PC-3 (cell line): Measurements from ENCODE around the gene TBL1Y. TPM values are rescaled to one million over a fixed set of nuclear protein-coding genes. Genes with fewer than 3 reads are reported as not detected.
"Not testable (repeated sequence)": the region's sequence is repeated elsewhere in the genome, so short reads cannot be mapped to it uniquely, and the experiment has no call there.

Experiments
- ATAC-seq: fragments of 200-7000 bp; cut with Tn5 transposase; 2 replicates; pipeline ENCODE4 v1.9.1; 2020; ENCODE audit warnings: mild to moderate bottlenecking, moderate library complexity
- Bru-seq: library from RNA; stranded (reverse); fragments of 400-500 nt; gene quantifications from one replicate; lab custom pipeline; 2021; lab: Mats Ljungman, UMichigan
- BruChase-seq, 2 experiments: library from RNA; stranded (reverse); fragments of 400-500 nt; gene quantifications; one replicate each; lab custom pipeline; 2021; lab: Mats Ljungman, UMichigan
- BruUV-seq: library from RNA; stranded (reverse); fragments of 400-500 nt; replicated peaks from 2 replicates; lab custom pipeline; 2021; lab: Mats Ljungman, UMichigan
- CTCF ChIA-PET: fragments of 300-600 bp; sonication (Branson Sonifier 250); formaldehyde crosslinking; loops from one replicate; lab custom pipeline; 2022; ENCODE audit warnings: antibody characterized with exemption; lab: Charles Lee
- POLR2A ChIA-PET: fragments of 300-600 bp; sonication (Branson Sonifier 250); formaldehyde crosslinking; loops from one replicate; lab custom pipeline; 2022; ENCODE audit warnings: antibody characterized with exemption; ENCODE audit not compliant: unreplicated experiment; lab: Charles Lee
- DNase-seq: peaks from one replicate; pipeline ENCODE4 v3.0.0-alpha.2; 2015
- H2AFZ ChIP-seq: fragments of 300-600 bp; sonication (generic); 2 replicates; pipeline ENCODE4 v1.6.0; 2016; ENCODE audit warnings: antibody characterized with exemption, low read length
- H3F3A ChIP-seq: fragments of 300-600 bp; sonication (generic); one replicate; pipeline ENCODE4 v1.6.0; 2017; ENCODE audit warnings: antibody characterized with exemption, low read length, control low read depth, mild to moderate bottlenecking; ENCODE audit not compliant: unreplicated experiment
- H3K27ac ChIP-seq: fragments of 300-600 bp; sonication (generic); 2 replicates; pipeline ENCODE4 v1.5.1; 2016; ENCODE audit warnings: mild to moderate bottlenecking, low read length
- H3K27me3 ChIP-seq: fragments of 300-600 bp; sonication (generic); 2 replicates; pipeline ENCODE4 v1.6.1; 2016; ENCODE audit warnings: low read length, mixed read lengths
- H3K36me3 ChIP-seq: fragments of 300-600 bp; sonication (generic); 2 replicates; pipeline ENCODE4 v1.6.1; 2016; ENCODE audit warnings: low read depth, mixed run types, low read length, mixed read lengths
- H3K4me1 ChIP-seq: fragments of 300-600 bp; sonication (generic); 2 replicates; pipeline ENCODE4 v1.5.1; 2016; ENCODE audit warnings: low read length; ENCODE audit not compliant: insufficient read depth
- H3K4me2 ChIP-seq: fragments of 300-600 bp; sonication (generic); 2 replicates; pipeline ENCODE4 v1.6.0; 2016; ENCODE audit warnings: low read length
- H3K4me3 ChIP-seq: fragments of 300-600 bp; sonication (generic); 2 replicates; pipeline ENCODE4 v1.5.1; 2016; ENCODE audit warnings: mild to moderate bottlenecking, low read length, mixed read lengths
- H3K79me2 ChIP-seq: fragments of 300-600 bp; sonication (generic); 2 replicates; pipeline ENCODE4 v1.6.1; 2017; ENCODE audit warnings: low read length, mixed read lengths
- H3K9ac ChIP-seq: fragments of 300-600 bp; sonication (generic); 2 replicates; pipeline ENCODE4 v1.6.0; 2016; ENCODE audit warnings: mild to moderate bottlenecking, low read length
- H3K9me2 ChIP-seq: fragments of 300-600 bp; sonication (generic); replicated peaks from 2 replicates; pipeline ENCODE4 v1.6.1; 2016; ENCODE audit warnings: mixed run types, low read length, mixed read lengths
- H3K9me3 ChIP-seq: fragments of 300-600 bp; sonication (generic); 2 replicates; pipeline ENCODE4 v1.6.1; 2016; ENCODE audit warnings: low read length, mixed read lengths
- H4K20me1 ChIP-seq: fragments of 300-600 bp; sonication (generic); 2 replicates; pipeline ENCODE4 v1.6.1; 2016; ENCODE audit warnings: low read length, mixed read lengths
- EZH2 ChIP-seq: fragments of 300-600 bp; sonication (generic); IDR thresholded peaks from one replicate; pipeline ENCODE4 v1.6.1; 2017; ENCODE audit warnings: antibody characterized with exemption, mild to moderate bottlenecking, low read length; ENCODE audit not compliant: unreplicated experiment
- EZH2phosphoT487 ChIP-seq: fragments of 300-600 bp; sonication (generic); IDR thresholded peaks from 2 replicates; pipeline ENCODE4 v1.6.1; 2018; ENCODE audit warnings: mild to moderate bottlenecking, antibody characterized with exemption, low read length, borderline replicate concordance
- intact Hi-C: fragments of 100-400 bp; cut with micrococcal nuclease; formaldehyde crosslinking; loops from 2 replicates; pipeline ENCODE4 v1.9.0; 2023
- long read RNA-seq: library from polyadenylated mRNA; unstranded; transcript quantifications from one replicate; pipeline ENCODE4 v2.0.0, GENCODE V29; 2021; ENCODE audit not compliant: unreplicated experiment
- total RNA-seq: library from RNA; depleted of rRNA; stranded (reverse); fragments of >200 nt; gene quantifications from 2 replicates; pipeline ENCODE4 v1.2.3, GENCODE V29; 2014; rRNA removed
- TF ChIP-seq, protein P1 (sequence below): fragments of 300-600 bp; sonication (generic); conservative IDR thresholded peaks from 2 replicates; pipeline ENCODE4 v1.5.1; 2017; ENCODE audit warnings: antibody characterized with exemption, low read depth, mild to moderate bottlenecking, low read length

TBL1Y gene
- total RNA-seq (not detected in 2 replicates), Bru-seq, nascent RNA (percentile 2 among the genes with signal in this experiment), BruChase-seq, experiment 1, labeled RNA remaining after a 6-hour chase (percentile 3 among the genes with signal in this experiment), BruChase-seq, experiment 2, labeled RNA remaining after a 2-hour chase (percentile 1 among the genes with signal in this experiment)
- long read RNA-seq, result 0 reads

DNA sequence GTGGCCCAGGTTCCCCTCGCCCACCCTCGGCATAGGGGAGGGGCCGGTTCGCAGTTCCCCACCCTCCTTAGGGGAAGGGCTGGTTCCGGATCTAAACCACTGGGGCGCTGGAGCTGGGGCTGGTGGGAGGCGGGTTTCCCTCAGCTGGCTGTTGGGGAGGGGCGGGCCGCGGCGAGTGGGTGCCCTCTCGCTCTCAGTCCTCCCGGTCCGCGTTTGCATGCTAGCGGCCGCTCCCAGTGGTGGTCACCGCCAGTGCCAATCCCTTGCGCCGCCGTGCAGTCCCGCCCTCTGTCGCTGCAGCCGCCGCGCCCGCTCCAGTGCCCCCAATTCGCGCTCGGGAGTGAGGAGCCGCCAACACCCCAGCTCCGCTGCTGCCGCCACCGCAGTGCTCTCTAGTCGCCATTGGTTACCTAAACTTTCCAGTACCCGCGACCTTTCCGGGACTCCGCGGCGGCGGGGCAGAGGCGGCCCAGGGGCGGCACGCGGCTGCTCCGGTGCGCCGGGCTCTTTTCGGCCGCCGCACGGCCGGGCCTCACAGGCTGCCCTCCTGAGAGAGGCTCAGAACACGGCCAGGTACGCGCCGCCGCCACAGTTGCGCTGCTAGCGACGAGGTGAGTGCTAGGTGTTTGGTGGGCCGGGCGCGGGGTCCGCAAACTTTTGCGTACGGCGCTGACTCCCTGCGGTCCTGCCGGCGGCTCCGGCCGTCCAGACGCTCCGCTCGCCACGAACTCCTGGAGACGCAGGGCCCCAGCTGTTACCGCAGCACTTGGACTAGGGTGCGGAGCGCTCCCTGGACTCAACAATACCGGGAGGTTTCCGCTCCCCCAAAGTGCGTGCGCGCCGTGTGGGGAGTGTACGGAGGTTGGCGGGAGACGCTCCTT lies at the start of gene TBL1Y:
TBL1Y (plus strand) TSS at position 326 of the 881 bp plus-strand sequence. CDS start 114,388 bp downstream, outside the sequence.
- ChIA-PET POLR2A (no interaction called here), CTCF (no interaction called here)
- H3K27ac ChIP-seq, result no peak within 1 kb of the TSS
- no peaks in the 10 kb centered on the region for H4K20me1 ChIP-seq
- no peak for TF ChIP-seq EZH2phosphoT487
- TF ChIP-seq EZH2, result no peak
- TF ChIP-seq, protein P1, sequence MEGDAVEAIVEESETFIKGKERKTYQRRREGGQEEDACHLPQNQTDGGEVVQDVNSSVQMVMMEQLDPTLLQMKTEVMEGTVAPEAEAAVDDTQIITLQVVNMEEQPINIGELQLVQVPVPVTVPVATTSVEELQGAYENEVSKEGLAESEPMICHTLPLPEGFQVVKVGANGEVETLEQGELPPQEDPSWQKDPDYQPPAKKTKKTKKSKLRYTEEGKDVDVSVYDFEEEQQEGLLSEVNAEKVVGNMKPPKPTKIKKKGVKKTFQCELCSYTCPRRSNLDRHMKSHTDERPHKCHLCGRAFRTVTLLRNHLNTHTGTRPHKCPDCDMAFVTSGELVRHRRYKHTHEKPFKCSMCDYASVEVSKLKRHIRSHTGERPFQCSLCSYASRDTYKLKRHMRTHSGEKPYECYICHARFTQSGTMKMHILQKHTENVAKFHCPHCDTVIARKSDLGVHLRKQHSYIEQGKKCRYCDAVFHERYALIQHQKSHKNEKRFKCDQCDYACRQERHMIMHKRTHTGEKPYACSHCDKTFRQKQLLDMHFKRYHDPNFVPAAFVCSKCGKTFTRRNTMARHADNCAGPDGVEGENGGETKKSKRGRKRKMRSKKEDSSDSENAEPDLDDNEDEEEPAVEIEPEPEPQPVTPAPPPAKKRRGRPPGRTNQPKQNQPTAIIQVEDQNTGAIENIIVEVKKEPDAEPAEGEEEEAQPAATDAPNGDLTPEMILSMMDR, result no peak
- no peaks in the 10 kb centered on the region for H3K27me3 ChIP-seq
- no peaks in the 10 kb centered on the region for H3K79me2 ChIP-seq
- H3F3A ChIP-seq, result no peaks in the 10 kb centered on the region
- no peak within 1 kb of the TSS for H2AFZ ChIP-seq
- no peaks in the 10 kb centered on the region for H3K9me2 ChIP-seq
- H3K4me3 ChIP-seq, result no peak within 1 kb of the TSS
- no TSS peak for BruUV-seq
- H3K4me1 ChIP-seq, result no peaks in the 10 kb centered on the region
- H3K9me3 ChIP-seq, result no peaks in the 10 kb centered on the region
- H3K4me2 ChIP-seq, result no peak within 1 kb of the TSS
- ATAC-seq (no peak), DNase-seq (no peak)
- intact Hi-C loops, result no loop called here
- no peaks in the 10 kb centered on the region for H3K36me3 ChIP-seq
- H3K9ac ChIP-seq, result no peak within 1 kb of the TSS

GRCh38 chrY:6894496-6894895 lies 16.0 kb upstream of the TBL1Y start:
- no peaks in the 10 kb centered on the region for H3K36me3 ChIP-seq
- POLR2A ChIA-PET, result no interaction called here
- H3F3A ChIP-seq, result no peaks in the 10 kb centered on the region
- DNase-seq (no peak), ATAC-seq (no peak)
- H4K20me1 ChIP-seq, result no peaks in the 10 kb centered on the region
- no peaks in the 10 kb centered on the region for H3K9me2 ChIP-seq
- no peaks in the 10 kb centered on the region for H3K27me3 ChIP-seq
- CTCF ChIA-PET, result no interaction called here
- BruUV-seq, result no TSS peak
- no peak overlapping the region for H3K9ac ChIP-seq
- H3K27ac ChIP-seq, result no peak overlapping the region
- no peaks in the 10 kb centered on the region for H3K4me1 ChIP-seq
- H3K79me2 ChIP-seq, result no peaks in the 10 kb centered on the region
- H2AFZ ChIP-seq, result no peak overlapping the region
- intact Hi-C loops, result no loop called here
- H3K4me3 ChIP-seq, result no peak overlapping the region
- no peaks in the 10 kb centered on the region for H3K9me3 ChIP-seq
- TF ChIP-seq, protein P1, result no peak
- TF ChIP-seq EZH2phosphoT487, result no peak
- TF ChIP-seq EZH2, result no peak
- no peak overlapping the region for H3K4me2 ChIP-seq

- no peak for ATAC-seq
- intact Hi-C loops, result no loop called here
- H3K36me3 ChIP-seq, result no peaks in the 10 kb centered on the region
Observed at GRCh38 chrY:6895236-6895635, 15.3 kb upstream of the TBL1Y start.

DNA sequence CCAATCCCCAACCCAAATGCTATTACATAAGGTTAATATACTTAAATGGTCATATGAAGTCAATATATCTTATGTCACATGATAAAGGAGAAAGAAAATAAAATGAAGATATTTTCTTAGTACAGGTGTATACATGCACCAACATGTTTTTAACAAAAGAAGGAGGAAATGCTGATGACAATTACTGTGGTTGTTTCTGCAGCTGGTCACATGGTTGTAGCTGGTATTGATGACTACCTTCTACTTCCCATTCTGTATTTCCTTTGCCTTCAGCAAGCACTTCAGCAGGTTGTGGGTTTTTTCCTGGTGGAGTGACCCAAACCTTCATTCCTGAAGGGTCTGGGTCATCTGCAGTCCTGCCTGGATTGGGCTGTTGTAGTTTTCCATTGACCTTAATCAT lies 8.4 kb upstream of the TBL1Y start:
- H3K4me1 ChIP-seq, H3K27me3 ChIP-seq, H3K36me3 ChIP-seq, H3K4me2 ChIP-seq, H3K27ac ChIP-seq, H3K9me3 ChIP-seq, POLR2A ChIA-PET, H2AFZ ChIP-seq, CTCF ChIA-PET, BruUV-seq, H4K20me1 ChIP-seq, H3F3A ChIP-seq, ATAC-seq, H3K9ac ChIP-seq, H3K79me2 ChIP-seq, H3K9me2 ChIP-seq, DNase-seq, H3K4me3 ChIP-seq, intact Hi-C loops: not testable (repeated sequence)

More at GRCh38 chrY:6895236-6895635, 15.3 kb upstream of the TBL1Y start:
- DNase-seq, result no peak
- H3K27me3 ChIP-seq, result no peaks in the 10 kb centered on the region
- H3K4me3 ChIP-seq, result no peak overlapping the region
- no peak overlapping the region for H3K9ac ChIP-seq
- no TSS peak for BruUV-seq
- H3K4me1 ChIP-seq, result no peaks in the 10 kb centered on the region
- no peaks in the 10 kb centered on the region for H4K20me1 ChIP-seq
- no peak overlapping the region for H3K27ac ChIP-seq
- H3K9me2 ChIP-seq, result no peaks in the 10 kb centered on the region
- no peaks in the 10 kb centered on the region for H3K9me3 ChIP-seq
- H3K79me2 ChIP-seq, result no peaks in the 10 kb centered on the region
- no peak for TF ChIP-seq EZH2phosphoT487
- no peak for TF ChIP-seq EZH2
- TF ChIP-seq, protein P1, result no peak
- ChIA-PET POLR2A (no interaction called here), CTCF (no interaction called here)
- H3F3A ChIP-seq, result no peaks in the 10 kb centered on the region
- no peak overlapping the region for H3K4me2 ChIP-seq
- no peak overlapping the region for H2AFZ ChIP-seq
